Loucy (cell line): ENCODE results near the gene DCAF6.

ENCODE experiments used
- H2AFZ ChIP-seq: fragments of 200-600 bp; sonication (generic); 2 replicates; pipeline ENCODE4 v1.6.0; 2016; ENCODE audit warnings: antibody characterized with exemption, mild to moderate bottlenecking, low read length, moderate library complexity
- H3F3A ChIP-seq: fragments of 200-600 bp; 2 replicates; pipeline ENCODE4 v1.6.0; 2016; ENCODE audit warnings: antibody characterized with exemption, low read depth, mild to moderate bottlenecking
- H3K27me3 ChIP-seq: fragments of 200-600 bp; sonication (generic); 2 replicates; pipeline ENCODE4 v1.6.1; 2014; ENCODE audit warnings: low read length, mild to moderate bottlenecking; ENCODE audit not compliant: insufficient read depth, poor library complexity, severe bottlenecking
- H3K36me3 ChIP-seq: fragments of 200-600 bp; sonication (generic); 2 replicates; pipeline ENCODE4 v1.6.1; 2016; ENCODE audit warnings: low read length; ENCODE audit not compliant: insufficient read depth
- H3K4me1 ChIP-seq: fragments of 200-600 bp; sonication (generic); 2 replicates; pipeline ENCODE4 v1.5.1; 2014; ENCODE audit warnings: low read length, mild to moderate bottlenecking; ENCODE audit not compliant: insufficient read depth, poor library complexity, severe bottlenecking
- H3K4me2 ChIP-seq: fragments of 200-600 bp; sonication (generic); 2 replicates; pipeline ENCODE4 v1.6.0; 2014; ENCODE audit warnings: antibody characterized with exemption, low read length, low read depth, mild to moderate bottlenecking; ENCODE audit not compliant: poor library complexity, severe bottlenecking
- H3K4me3 ChIP-seq: fragments of 200-600 bp; sonication (generic); 2 replicates; pipeline ENCODE4 v1.5.1; 2014; ENCODE audit warnings: low read length, mild to moderate bottlenecking, mixed read lengths; ENCODE audit not compliant: poor library complexity, severe bottlenecking
- H3K79me2 ChIP-seq: fragments of 200-600 bp; sonication (generic); 2 replicates; pipeline ENCODE4 v1.6.1; 2014; ENCODE audit warnings: low read length; ENCODE audit not compliant: insufficient read depth
- H3K9ac ChIP-seq: fragments of 200-600 bp; sonication (generic); 2 replicates; pipeline ENCODE4 v1.6.0; 2014; ENCODE audit warnings: mild to moderate bottlenecking, low read depth, low read length, moderate library complexity; ENCODE audit not compliant: poor library complexity, severe bottlenecking
- H3K9me2 ChIP-seq: fragments of 200-600 bp; sonication (generic); replicated peaks from 2 replicates; pipeline ENCODE4 v1.6.1; 2016; ENCODE audit warnings: low read depth, low read length, mixed read lengths
- H3K9me3 ChIP-seq: fragments of 200-600 bp; sonication (generic); 2 replicates; pipeline ENCODE4 v1.6.1; 2014; ENCODE audit warnings: mild to moderate bottlenecking, antibody characterized with exemption, low read length, low read depth; ENCODE audit not compliant: insufficient read depth
- H4K20me1 ChIP-seq: fragments of 200-600 bp; sonication (generic); 2 replicates; pipeline ENCODE4 v1.6.0; 2014; ENCODE audit warnings: antibody characterized with exemption, low read length, mild to moderate bottlenecking; ENCODE audit not compliant: insufficient read depth, poor library complexity, severe bottlenecking
- CTCF ChIP-seq: fragments of 200-600 bp; sonication (generic); conservative IDR thresholded peaks from 2 replicates; pipeline ENCODE4 v1.5.1; 2014; ENCODE audit warnings: mild to moderate bottlenecking, antibody characterized with exemption, low read length
- EZH2phosphoT487 ChIP-seq: fragments of 200-600 bp; IDR thresholded peaks from 2 replicates; pipeline ENCODE4 v1.6.1; 2018; ENCODE audit warnings: antibody characterized with exemption, mild to moderate bottlenecking, moderate library complexity, borderline replicate concordance

DCAF6 gene

GRCh38 chr1:167997037-167997575 is 60.6 kb downstream of the DCAF6 start:
- Histone ChIP-seq H3K4me1 (peaks cover 6% of the 10 kb centered on the region), H3K9me2 (no peaks in the 10 kb centered on the region), H3K36me3 (peaks cover 30% of the 10 kb centered on the region), H3K9ac (no peak overlapping the region), H2AFZ (no peak overlapping the region), H3K27me3 (no peaks in the 10 kb centered on the region), H4K20me1 (no peaks in the 10 kb centered on the region), H3F3A (no peaks in the 10 kb centered on the region), H3K4me3 (no peak overlapping the region), H3K4me2 (no peak overlapping the region), H3K9me3 (no peaks in the 10 kb centered on the region), H3K79me2 (no peaks in the 10 kb centered on the region)
- no peak for TF ChIP-seq EZH2phosphoT487
- no peak for TF ChIP-seq CTCF

- Histone ChIP-seq H4K20me1 (no peaks in the 10 kb centered on the region), H3K9me3 (no peaks in the 10 kb centered on the region), H3K9me2 (no peaks in the 10 kb centered on the region), H3K4me1 (peaks cover 6% of the 10 kb centered on the region), H2AFZ (no peak overlapping the region), H3K27me3 (no peaks in the 10 kb centered on the region), H3K4me2 (no peak overlapping the region), H3K36me3 (peaks cover 25% of the 10 kb centered on the region), H3K4me3 (no peak overlapping the region), H3K79me2 (no peaks in the 10 kb centered on the region), H3K9ac (no peak overlapping the region), H3F3A (no peaks in the 10 kb centered on the region)
- TF ChIP-seq CTCF = no peak
- TF ChIP-seq EZH2phosphoT487 = no peak
These were observed 63.4 kb downstream of the DCAF6 start for GRCh38 chr1:167999877-168000276.

- TF ChIP-seq EZH2phosphoT487 (no peak), CTCF (no peak)
- peaks cover 6% of the 10 kb centered on the region for H3K4me1 ChIP-seq
- H3K36me3 ChIP-seq = peaks cover 26% of the 10 kb centered on the region
- H3K9me3 ChIP-seq = no peaks in the 10 kb centered on the region
- H3K4me3 ChIP-seq = no peak overlapping the region
- H3K4me2 ChIP-seq = no peak overlapping the region
- no peaks in the 10 kb centered on the region for H3K9me2 ChIP-seq
- peaks cover 3% of the 10 kb centered on the region for H4K20me1 ChIP-seq
- H3K9ac ChIP-seq = no peak overlapping the region
- H2AFZ ChIP-seq = no peak overlapping the region
- H3K79me2 ChIP-seq = no peaks in the 10 kb centered on the region
- H3F3A ChIP-seq = no peaks in the 10 kb centered on the region
- no peaks in the 10 kb centered on the region for H3K27me3 ChIP-seq
These were observed 64.2 kb downstream of the DCAF6 start for GRCh38 chr1:168000656-168001055.
